GM19395 (cell line): ENCODE results near the gene PRKAB2.
A peak's percentile ranks its signal among the peaks of the same experiment; 100 is the strongest.
"Not testable (repeated sequence)": the region's sequence is repeated elsewhere in the genome, so short reads cannot be mapped to it uniquely, and the experiment has no call there.

ENCODE experiments used
- ATAC-seq: cut with Tn5 transposase; IDR thresholded peaks from one replicate; pipeline ENCODE4 v1.9.1; 2021; ENCODE audit warnings: mild to moderate bottlenecking, moderate library complexity; ENCODE audit not compliant: unreplicated experiment

Gene PRKAB2

GRCh38 chr1:147111381-147112130 is 60.7 kb downstream of the PRKAB2 start:
- no peak for ATAC-seq

- ATAC-seq: no peak
Measured at GRCh38 chr1:147110872-147111271, 61.4 kb downstream of the PRKAB2 start.

GRCh38 chr1:147110434-147110833 is 61.8 kb downstream of the PRKAB2 start:
- ATAC-seq: no peak

- ATAC-seq: no peak
Measured at GRCh38 chr1:147109762-147110161, 62.5 kb downstream of the PRKAB2 start.

- peak; percentile 49 for ATAC-seq
Measured at GRCh38 chr1:147109041-147109440, 63.2 kb downstream of the PRKAB2 start.

- ATAC-seq: not testable (repeated sequence)
Measured at GRCh38 chr1:147106407-147106881, 65.8 kb downstream of the PRKAB2 start.

- no peak for ATAC-seq
Measured at GRCh38 chr1:147105909-147106308, 66.4 kb downstream of the PRKAB2 start.
